ENCODE data around the gene MYLK. TPM values are rescaled to one million over a fixed set of nuclear protein-coding genes. Genes with fewer than 3 reads are reported as not detected.
A peak's percentile ranks its signal among the peaks of the same experiment; 100 is the strongest.

MYLK gene
- total RNA-seq, 1 donor from 2014 or later: 2.6 TPM

GRCh38 chr3:123700791-123701722 is 183.1 kb downstream of the MYLK start:
- no peaks in the 10 kb centered on the region for H3K36me3 ChIP-seq (ENCODE audit: control insufficient read depth, insufficient read depth, low read length)
- DNase-seq (ENCODE audit: low read depth) (no peak), FAIRE-seq (no peak)
- no peak for TF ChIP-seq CTCF (IDR thresholded peaks at IDR 0.05; ENCODE audit: insufficient read depth, low read length, severe bottlenecking)
- H3K4me3 ChIP-seq (ENCODE audit: low read depth, low read length): no peak overlapping the region
- no peaks in the 10 kb centered on the region for H3K27me3 ChIP-seq (ENCODE audit: control insufficient read depth, insufficient read depth, low read length)

- DNase-seq (ENCODE audit: low read depth): no peak
- Histone ChIP-seq H3K27me3 (ENCODE audit: control insufficient read depth, insufficient read depth, low read length) (no peaks in the 10 kb centered on the region), H3K4me3 (ENCODE audit: low read depth, low read length) (no peak overlapping the region), H3K36me3 (ENCODE audit: control insufficient read depth, insufficient read depth, low read length) (no peaks in the 10 kb centered on the region)
- no peak for TF ChIP-seq CTCF (IDR thresholded peaks at IDR 0.05; ENCODE audit: insufficient read depth, low read length, severe bottlenecking)
- FAIRE-seq: peak; percentile 86
Measured at GRCh38 chr3:123698813-123699212, 185.3 kb downstream of the MYLK start.

GRCh38 chr3:123696808-123697207 is 187.3 kb downstream of the MYLK start:
- Histone ChIP-seq H3K27me3 (ENCODE audit: control insufficient read depth, insufficient read depth, low read length) (no peaks in the 10 kb centered on the region), H3K4me3 (ENCODE audit: low read depth, low read length) (no peak overlapping the region), H3K36me3 (ENCODE audit: control insufficient read depth, insufficient read depth, low read length) (no peaks in the 10 kb centered on the region)
- no peak for DNase-seq (ENCODE audit: low read depth)
- no peak for TF ChIP-seq CTCF (IDR thresholded peaks at IDR 0.05; ENCODE audit: insufficient read depth, low read length, severe bottlenecking)
- FAIRE-seq: no peak

- DNase-seq (ENCODE audit: low read depth) (no peak), FAIRE-seq (no peak)
- Histone ChIP-seq H3K36me3 (ENCODE audit: control insufficient read depth, insufficient read depth, low read length) (no peaks in the 10 kb centered on the region), H3K27me3 (ENCODE audit: control insufficient read depth, insufficient read depth, low read length) (no peaks in the 10 kb centered on the region), H3K4me3 (ENCODE audit: low read depth, low read length) (no peak overlapping the region)
- no peak for TF ChIP-seq CTCF (IDR thresholded peaks at IDR 0.05; ENCODE audit: insufficient read depth, low read length, severe bottlenecking)
Measured at GRCh38 chr3:123695731-123696640, 188.1 kb downstream of the MYLK start.

- H3K4me3 ChIP-seq (ENCODE audit: low read depth, low read length): no peak overlapping the region
Measured at GRCh38 chr3:123695152-123695551, 189.0 kb downstream of the MYLK start.

More at GRCh38 chr3:123695152-123695551, 189.0 kb downstream of the MYLK start:
- TF ChIP-seq CTCF (IDR thresholded peaks at IDR 0.05; ENCODE audit: insufficient read depth, low read length, severe bottlenecking): no peak
- Histone ChIP-seq H3K27me3 (ENCODE audit: control insufficient read depth, insufficient read depth, low read length) (no peaks in the 10 kb centered on the region), H3K36me3 (ENCODE audit: control insufficient read depth, insufficient read depth, low read length) (no peaks in the 10 kb centered on the region)
- DNase-seq (ENCODE audit: low read depth) (no peak), FAIRE-seq (no peak)

Measured in bronchial epithelial cell (primary cell).